GM08714 (cell line): ENCODE results near the gene WDR20.
A peak's percentile ranks its signal among the peaks of the same experiment; 100 is the strongest.
"Not testable (repeated sequence)": the region's sequence is repeated elsewhere in the genome, so short reads cannot be mapped to it uniquely, and the experiment has no call there.

Experiments
- H3K4me3 ChIP-seq: fragments of 200-500 bp; sonication (Bioruptor generic); 2 replicates; pipeline ENCODE4 v1.5.1; 2014; ENCODE audit warnings: mild to moderate bottlenecking, low read length, inconsistent platforms
- ZNF274 ChIP-seq: IDR thresholded peaks from 2 replicates; pipeline ENCODE4 v1.6.1; 2012; ENCODE audit warnings: mild to moderate bottlenecking, low read depth, low read length

The WDR20 gene

GRCh38 chr14:102139286-102140026, at the start of gene WDR20:
TSS of gene WDR20 (plus strand) at chr14:102139897. CDS start at chr14:102139924, 27 bp downstream.
- no peak for TF ChIP-seq ZNF274
- H3K4me3 ChIP-seq = peak within 1 kb of the TSS; percentile 82

- TF ChIP-seq ZNF274 = no peak
- H3K4me3 ChIP-seq = no peak overlapping the region
Observed at GRCh38 chr14:102090713-102091112, 49.0 kb upstream of the WDR20 start.

GRCh38 chr14:102092806-102093205, 46.9 kb upstream of the WDR20 start:
- no peak overlapping the region for H3K4me3 ChIP-seq
- TF ChIP-seq ZNF274 = no peak

GRCh38 chr14:102094101-102094500, 45.6 kb upstream of the WDR20 start:
- no peak for TF ChIP-seq ZNF274
- H3K4me3 ChIP-seq = no peak overlapping the region

- no peak for TF ChIP-seq ZNF274
- H3K4me3 ChIP-seq = no peak overlapping the region
Observed at GRCh38 chr14:102095231-102095870, 44.3 kb upstream of the WDR20 start.

- H3K4me3 ChIP-seq = no peak overlapping the region
- no peak for TF ChIP-seq ZNF274
Observed at GRCh38 chr14:102095871-102096568, 43.7 kb upstream of the WDR20 start.

- TF ChIP-seq ZNF274 = no peak
- no peak overlapping the region for H3K4me3 ChIP-seq
Observed at GRCh38 chr14:102096569-102097188, 43.0 kb upstream of the WDR20 start.

- no peak for TF ChIP-seq ZNF274
- no peak overlapping the region for H3K4me3 ChIP-seq
Observed at GRCh38 chr14:102097441-102098135, 42.1 kb upstream of the WDR20 start.

GRCh38 chr14:102103062-102103695, 36.5 kb upstream of the WDR20 start:
- H3K4me3 ChIP-seq = no peak overlapping the region
- no peak for TF ChIP-seq ZNF274

- TF ChIP-seq ZNF274 = no peak
- no peak overlapping the region for H3K4me3 ChIP-seq
Observed at GRCh38 chr14:102105369-102105768, 34.3 kb upstream of the WDR20 start.

- not testable (repeated sequence) for H3K4me3 ChIP-seq
Observed at GRCh38 chr14:102109332-102109731, 30.4 kb upstream of the WDR20 start.

GRCh38 chr14:102111101-102111500, 28.6 kb upstream of the WDR20 start:
- no peak overlapping the region for H3K4me3 ChIP-seq
- no peak for TF ChIP-seq ZNF274

GRCh38 chr14:102116361-102117180, 23.1 kb upstream of the WDR20 start:
- no peak for TF ChIP-seq ZNF274
- H3K4me3 ChIP-seq = no peak overlapping the region

GRCh38 chr14:102117852-102118251, 21.8 kb upstream of the WDR20 start:
- TF ChIP-seq ZNF274 = no peak

More at GRCh38 chr14:102117852-102118251, 21.8 kb upstream of the WDR20 start:
- no peak overlapping the region for H3K4me3 ChIP-seq
